HepG2 (cell line): ENCODE data around the gene ZDHHC6. TPM values are rescaled to one million over a fixed set of nuclear protein-coding genes. Genes with fewer than 3 reads are reported as not detected.
A peak's percentile ranks its signal among the peaks of the same experiment; 100 is the strongest.

Source experiments
- AHDC1 ChIP-seq: sonication (generic); formaldehyde crosslinking; IDR thresholded peaks from 2 replicates; pipeline ENCODE4 v1.5.1; 2020; ENCODE audit warnings: mild to moderate bottlenecking, missing genetic modification reagents, borderline replicate concordance
- ASH2L ChIP-seq: fragments of 300-600, 200-600 bp; sonication (generic); IDR thresholded peaks from 2 replicates; pipeline ENCODE4 v1.7.0; 2017; ENCODE audit warnings: low read depth, mild to moderate bottlenecking, moderate library complexity, mixed read lengths, low read length; ENCODE audit not compliant: insufficient read length
- ATF7-NPFF ChIP-seq: sonication (generic); formaldehyde crosslinking; IDR thresholded peaks from 2 replicates; pipeline ENCODE4 v1.8.1; 2023; ENCODE audit warnings: mild to moderate bottlenecking, low read depth, missing genetic modification reagents, moderate library complexity
- BCL6 ChIP-seq: IDR thresholded peaks from 2 replicates; pipeline ENCODE4 v1.6.1; 2016; ENCODE audit warnings: missing genetic modification reagents, missing compliant biosample characterization
- CBX1 ChIP-seq: IDR thresholded peaks from one replicate; pipeline ENCODE4 v1.6.1; 2016; ENCODE audit warnings: antibody characterized with exemption, low read depth
- GPN1 ChIP-seq: sonication (generic); formaldehyde crosslinking; IDR thresholded peaks from 2 replicates; pipeline ENCODE4 v1.5.1; 2020; ENCODE audit warnings: missing genetic modification reagents, borderline replicate concordance
- HMGXB3 ChIP-seq: sonication (generic); formaldehyde crosslinking; IDR thresholded peaks from 2 replicates; pipeline ENCODE4 v1.4.0; 2020; ENCODE audit warnings: missing genetic modification reagents, borderline replicate concordance
- KAT7 ChIP-seq: IDR thresholded peaks from 2 replicates; pipeline ENCODE4 v1.6.1; 2018; ENCODE audit warnings: borderline replicate concordance, missing compliant biosample characterization
- KMT2A ChIP-seq: sonication (generic); formaldehyde crosslinking; IDR thresholded peaks from 2 replicates; pipeline ENCODE4 v1.4.0; 2020; ENCODE audit warnings: missing genetic modification reagents
- MYNN ChIP-seq: sonication (generic); formaldehyde crosslinking; IDR thresholded peaks from 2 replicates; pipeline ENCODE4 v1.4.0; 2020; ENCODE audit warnings: mild to moderate bottlenecking, low read depth, missing genetic modification reagents
- POLR2A ChIP-seq, 2 experiments: IDR thresholded peaks; 2 replicates each; pipeline ENCODE4 v1.6.1; 2011; ENCODE audit warnings: low read depth in 2 of 2, low read length in 2 of 2, mild to moderate bottlenecking in 1 of 2, moderate library complexity in 1 of 2; ENCODE audit not compliant: insufficient read depth in 1 of 2
- SALL1 ChIP-seq: sonication (generic); formaldehyde crosslinking; IDR thresholded peaks from 2 replicates; pipeline ENCODE4 v1.8.0; 2022; ENCODE audit warnings: mild to moderate bottlenecking, missing genetic modification reagents
- ZNF30 ChIP-seq: sonication (generic); formaldehyde crosslinking; IDR thresholded peaks from 2 replicates; pipeline ENCODE4 v1.5.0; 2020; ENCODE audit warnings: mild to moderate bottlenecking, missing genetic modification reagents
- ZNF574 ChIP-seq: sonication (generic); formaldehyde crosslinking; IDR thresholded peaks from 2 replicates; pipeline ENCODE4 v1.4.0; 2020; ENCODE audit warnings: missing genetic modification reagents
- ZNF788 ChIP-seq: sonication (generic); formaldehyde crosslinking; IDR thresholded peaks from 2 replicates; pipeline ENCODE4 v1.5.0; 2020; ENCODE audit warnings: mild to moderate bottlenecking, missing genetic modification reagents, borderline replicate concordance
- ZSCAN5A ChIP-seq: sonication (generic); formaldehyde crosslinking; IDR thresholded peaks from 2 replicates; pipeline ENCODE4 v1.8.0; 2022; ENCODE audit warnings: mild to moderate bottlenecking, missing genetic modification reagents, borderline replicate concordance
- polyA plus RNA-seq, 8 experiments: library from polyadenylated mRNA; depleted of rRNA in 3 of 8; stranded (reverse) in 7 of 8; unstranded in 1 of 8; fragments of >200 nt; fragmentation: Illumina TruSeq in 4 of 8; extraction: Trizol in 4 of 8; gene quantifications; 2 replicates each; pipeline versions ENCODE4 v1.2.1 to v1.2.3, GENCODE V29; 2011 to 2016; ENCODE audit warnings: low read depth in 4 of 8, missing spikeins in 1 of 8, mixed read lengths in 1 of 8; ENCODE audit not compliant: insufficient read depth in 1 of 8
- total RNA-seq, 5 experiments: library from RNA; depleted of rRNA; stranded (reverse); fragments of >200 nt; fragmentation: Illumina TruSeq; extraction: Trizol; gene quantifications; 2 replicates each; pipeline ENCODE4 v1.2.3, GENCODE V29; 2016; ENCODE audit warnings: low read depth in 1 of 5

Gene ZDHHC6
- total and polyA plus RNA-seq, 2 of the 13 experiments (the other 11 are each of a cell fraction or from before 2014, with no cell fraction given) = 20.9 to 49.4 TPM

GRCh38 chr10:112394475-112394875 is 52.2 kb downstream of the ZDHHC6 start (continued):
- peak; percentile 36; the same call in 1 of the 2 replicates for TF ChIP-seq HMGXB3 (CRISPR knock-in tag)
- no peak for TF ChIP-seq CBX1
- TF ChIP-seq BCL6 (CRISPR knock-in tag) = peak; percentile 96
- peak; percentile 62 for TF ChIP-seq ZNF574 (CRISPR knock-in tag)
- TF ChIP-seq GPN1 (CRISPR knock-in tag) = no peak
- TF ChIP-seq KMT2A (CRISPR knock-in tag) = peak; percentile 37; the same call in 1 of the 2 replicates
- peak; percentile 59; the same call in 1 of the 2 replicates for TF ChIP-seq ZSCAN5A
- no peak for TF ChIP-seq KAT7
- peak; percentile 81 for TF ChIP-seq ASH2L
- no peak for TF ChIP-seq MYNN
- TF ChIP-seq ZNF30 (CRISPR knock-in tag) = no peak
- TF ChIP-seq POLR2A (IDR thresholded peaks at IDR 0.05; ENCODE audit: insufficient read depth in 1 of 2, low read depth in 2 of 2, low read length in 2 of 2) = 0 out of 4 replicates have a peak, but pooled peaks of 1 of the 2 experiments have one; percentile 39
- TF ChIP-seq ATF7-NPFF (CRISPR knock-in tag) = no peak
- peak; percentile 91; the same call in 1 of the 2 replicates for TF ChIP-seq AHDC1
- peak; percentile 95 for TF ChIP-seq SALL1
- peak; percentile 38; the same call in 1 of the 2 replicates for TF ChIP-seq ZNF788 (CRISPR knock-in tag)
